GM19395 (cell line): ENCODE results near the gene CHTOP.
A peak's percentile ranks its signal among the peaks of the same experiment; 100 is the strongest.
"Not testable (repeated sequence)": the region's sequence is repeated elsewhere in the genome, so short reads cannot be mapped to it uniquely, and the experiment has no call there.

ENCODE experiments used
- ATAC-seq: cut with Tn5 transposase; IDR thresholded peaks from one replicate; pipeline ENCODE4 v1.9.1; 2021; ENCODE audit warnings: mild to moderate bottlenecking, moderate library complexity; ENCODE audit not compliant: unreplicated experiment

CHTOP gene

DNA sequence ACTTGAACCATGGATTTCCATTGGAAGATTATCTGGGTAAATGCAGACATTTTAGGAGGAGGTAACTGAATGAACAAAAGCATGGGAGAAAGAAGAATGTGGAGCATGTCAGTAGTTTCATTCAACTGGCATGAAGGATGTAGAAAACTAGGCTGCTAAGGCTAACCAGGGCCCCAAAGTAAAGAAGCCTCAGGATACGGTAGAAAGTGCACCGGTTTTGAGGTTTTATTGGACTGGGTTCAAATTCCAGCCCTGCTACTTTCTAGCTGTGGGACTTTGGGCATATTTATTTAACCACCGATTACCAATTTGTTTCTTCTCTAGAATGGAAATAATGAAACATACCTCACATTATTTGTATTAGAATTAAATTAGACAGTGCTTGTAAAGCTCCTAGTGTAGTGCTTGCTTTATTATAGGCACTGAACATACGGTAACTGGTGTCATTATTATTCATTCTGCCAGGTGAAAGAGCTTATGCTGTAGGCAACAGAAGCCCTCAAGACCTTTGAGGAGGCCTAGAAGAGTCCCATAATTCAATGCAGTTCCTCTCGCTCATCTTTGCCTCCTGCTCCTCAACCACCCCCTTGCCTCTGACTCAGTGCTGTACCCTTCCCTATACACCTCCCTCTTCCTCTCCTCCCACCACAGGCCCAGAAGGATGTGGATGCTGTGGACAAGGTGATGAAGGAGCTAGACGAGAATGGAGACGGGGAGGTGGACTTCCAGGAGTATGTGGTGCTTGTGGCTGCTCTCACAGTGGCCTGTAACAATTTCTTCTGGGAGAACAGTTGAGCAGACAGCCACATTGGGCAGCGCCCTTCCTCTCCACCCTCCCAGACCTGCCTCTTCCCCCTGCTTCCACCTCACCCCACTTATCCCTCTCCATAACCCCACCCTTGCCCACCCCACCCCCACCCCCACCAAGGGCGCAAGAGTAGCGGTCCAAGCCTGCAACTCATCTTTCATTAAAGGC, 2.5 kb upstream of the CHTOP start:
- ATAC-seq = no peak

DNA sequence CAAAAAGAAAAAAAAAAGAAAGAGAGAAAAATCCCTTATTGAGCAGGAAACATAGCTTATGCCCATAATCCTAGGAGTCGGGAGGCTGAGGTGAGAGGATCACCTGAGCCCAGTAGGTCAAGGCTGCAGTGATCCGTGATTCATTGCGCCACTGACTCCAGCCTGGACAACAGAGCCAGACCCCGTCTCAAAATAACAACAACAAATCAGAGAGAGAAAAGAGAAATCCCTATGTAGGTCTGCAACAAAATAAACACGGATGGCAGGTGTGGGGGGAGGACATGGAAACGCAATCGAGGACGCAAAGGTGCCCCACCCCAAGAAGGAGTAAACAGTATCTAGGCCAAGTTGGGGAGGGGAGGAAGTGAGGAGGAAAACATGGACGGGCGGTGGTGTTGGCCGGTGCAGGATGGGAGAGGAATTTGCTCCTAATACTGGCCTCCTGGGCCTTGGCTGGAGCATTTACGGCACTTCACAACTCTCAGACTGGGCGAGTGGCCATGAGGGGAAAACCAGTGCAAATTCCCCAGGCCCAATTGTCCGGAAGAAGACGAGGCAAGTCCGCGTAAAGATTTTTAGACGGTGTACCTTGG, 609 bp upstream of the CHTOP start:
- no peak for ATAC-seq

DNA sequence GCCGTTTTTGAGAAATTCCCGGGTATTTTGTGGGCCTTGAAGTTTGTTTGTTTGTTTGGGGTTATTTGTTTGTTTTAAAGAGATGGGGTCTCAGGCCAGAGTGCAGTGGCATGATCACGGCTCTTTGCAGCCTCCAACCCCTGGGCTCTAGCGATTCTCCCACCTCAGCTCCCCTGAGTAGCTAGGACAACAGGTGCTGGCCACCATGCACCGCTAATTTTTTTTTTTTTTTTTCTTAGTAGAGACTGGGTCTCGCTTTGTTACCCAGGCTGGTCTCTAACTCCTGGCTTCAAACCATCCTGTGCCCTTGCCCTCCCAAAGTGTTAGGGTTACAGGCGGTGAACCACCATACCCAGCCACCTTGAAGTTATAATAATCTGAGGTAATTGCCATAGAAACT, 2.0 kb downstream of the CHTOP start:
- no peak for ATAC-seq

DNA sequence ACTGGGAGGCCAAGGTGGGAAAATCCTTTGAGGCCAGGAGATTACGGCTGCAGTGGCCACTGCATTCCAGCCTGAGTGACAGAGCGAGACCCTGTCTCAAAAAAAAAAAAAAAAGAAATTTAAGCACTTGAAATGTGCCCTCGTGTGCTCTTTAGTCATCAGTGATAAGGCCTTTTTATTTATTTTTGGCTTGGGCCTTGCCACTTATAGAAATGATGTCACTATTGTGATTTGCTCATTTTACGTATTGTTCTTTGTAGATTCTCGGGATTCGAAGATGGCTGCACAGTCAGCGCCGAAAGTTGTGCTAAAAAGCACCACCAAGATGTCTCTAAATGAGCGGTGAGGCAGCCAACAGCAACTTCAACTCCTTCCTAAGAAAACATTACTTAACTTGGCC, 2.4 kb downstream of the CHTOP start:
- ATAC-seq = no peak

DNA sequence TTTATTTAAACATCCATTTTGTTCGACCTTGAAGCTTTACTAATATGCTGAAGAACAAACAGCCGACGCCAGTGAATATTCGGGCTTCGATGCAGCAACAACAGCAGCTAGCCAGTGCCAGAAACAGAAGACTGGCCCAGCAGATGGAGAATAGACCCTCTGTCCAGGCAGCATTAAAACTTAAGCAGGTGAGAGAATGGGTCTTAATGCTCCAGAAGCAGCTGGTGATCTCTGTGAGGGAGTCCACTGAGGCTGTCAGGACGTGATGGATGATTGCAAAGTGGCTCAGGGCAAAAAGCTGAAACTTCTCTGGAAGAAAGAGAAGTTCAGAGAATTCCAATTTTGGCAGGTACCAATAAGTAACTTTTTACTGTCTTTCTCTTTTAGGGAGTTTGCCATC, 4.4 kb downstream of the CHTOP start:
- no peak for ATAC-seq

DNA sequence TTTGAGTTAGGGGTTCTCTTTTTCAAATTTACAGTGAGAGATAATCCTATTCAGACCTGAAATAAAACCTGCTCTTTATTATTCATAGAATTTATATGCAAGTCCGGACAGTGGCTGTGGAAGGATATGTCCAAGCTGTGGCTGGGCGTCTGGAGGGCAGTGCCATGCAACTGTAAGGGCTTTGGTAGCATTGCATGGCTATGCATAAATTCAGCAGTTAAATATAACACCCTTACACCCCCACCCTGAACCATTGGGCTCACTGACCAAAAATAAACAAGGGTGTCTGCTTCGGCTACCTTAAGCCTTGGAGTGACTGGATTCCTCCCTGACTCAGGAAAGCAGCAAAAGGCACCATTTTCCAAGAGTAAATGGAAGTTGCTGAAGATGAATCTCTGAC, 5.4 kb downstream of the CHTOP start:
- ATAC-seq = no peak

DNA sequence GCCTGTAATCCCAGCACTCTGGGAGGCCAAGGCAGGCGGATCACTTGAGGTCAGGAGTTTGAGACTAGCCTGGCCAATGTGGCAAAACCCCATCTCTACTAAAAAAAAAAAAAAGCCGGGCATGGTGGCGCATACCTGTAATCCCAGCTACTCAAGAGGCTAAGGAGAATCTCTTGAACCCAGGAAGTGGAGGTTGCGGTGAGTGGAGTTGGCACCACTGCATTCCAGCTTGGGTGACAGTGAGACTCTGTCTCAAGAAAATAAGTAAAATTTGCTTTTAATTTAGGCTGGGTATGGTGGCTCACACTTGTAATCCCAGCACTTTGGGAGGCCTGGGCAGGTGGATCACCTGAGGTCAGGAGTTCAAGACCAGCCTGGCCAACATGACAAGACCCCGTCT, 6.3 kb downstream of the CHTOP start:
- not testable (repeated sequence) for ATAC-seq

DNA sequence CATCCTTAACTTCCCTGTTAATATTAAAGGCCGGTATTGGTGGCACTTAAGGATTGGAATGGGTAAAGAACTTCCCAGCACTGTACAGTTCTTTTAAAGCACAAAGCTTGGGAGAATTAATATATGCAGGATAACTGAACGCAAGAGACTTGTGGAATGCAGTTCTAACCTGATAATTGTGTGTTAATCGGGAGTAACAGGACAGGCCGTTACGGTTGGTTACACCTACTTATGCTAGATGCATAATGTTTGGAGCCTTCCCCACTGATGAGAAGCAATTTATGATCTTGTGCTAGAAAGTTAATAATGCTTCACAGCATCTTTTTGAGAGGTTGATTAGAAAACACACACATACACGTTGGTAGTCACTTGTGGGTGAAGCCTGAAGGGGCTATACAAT, 7.0 kb downstream of the CHTOP start:
- no peak for ATAC-seq

DNA sequence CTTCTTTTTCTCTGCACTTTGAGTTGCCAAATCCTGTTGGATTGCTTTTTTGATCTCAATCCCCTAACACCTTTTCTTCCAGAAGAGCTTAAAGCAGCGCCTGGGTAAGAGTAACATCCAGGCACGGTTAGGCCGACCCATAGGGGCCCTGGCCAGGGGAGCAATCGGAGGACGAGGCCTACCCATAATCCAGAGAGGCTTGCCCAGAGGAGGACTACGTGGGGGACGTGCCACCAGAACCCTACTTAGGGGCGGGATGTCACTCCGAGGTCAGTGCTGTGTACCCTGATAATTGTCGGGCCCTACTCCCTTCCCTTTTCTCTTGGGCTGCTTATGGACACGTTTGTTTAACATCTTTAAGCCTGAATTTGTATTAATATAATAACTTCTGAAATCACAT, 8.3 kb downstream of the CHTOP start:
- no peak for ATAC-seq

DNA sequence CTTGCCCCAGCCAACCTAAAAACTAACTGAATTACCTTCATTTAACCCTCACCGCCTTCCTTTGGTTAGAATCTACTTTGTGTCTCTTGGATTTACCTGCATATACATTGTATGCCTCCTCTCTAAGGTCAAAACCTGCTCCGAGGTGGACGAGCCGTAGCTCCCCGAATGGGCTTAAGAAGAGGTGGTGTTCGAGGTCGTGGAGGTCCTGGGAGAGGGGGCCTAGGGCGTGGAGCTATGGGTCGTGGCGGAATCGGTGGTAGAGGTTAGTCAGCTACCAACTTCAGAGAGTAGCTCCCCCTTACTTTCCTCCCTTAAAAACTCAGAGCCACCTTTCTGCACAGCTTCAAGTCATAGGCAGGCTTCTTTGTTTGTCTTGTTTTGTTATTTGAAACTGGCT, 9.2 kb downstream of the CHTOP start:
- no peak for ATAC-seq

DNA sequence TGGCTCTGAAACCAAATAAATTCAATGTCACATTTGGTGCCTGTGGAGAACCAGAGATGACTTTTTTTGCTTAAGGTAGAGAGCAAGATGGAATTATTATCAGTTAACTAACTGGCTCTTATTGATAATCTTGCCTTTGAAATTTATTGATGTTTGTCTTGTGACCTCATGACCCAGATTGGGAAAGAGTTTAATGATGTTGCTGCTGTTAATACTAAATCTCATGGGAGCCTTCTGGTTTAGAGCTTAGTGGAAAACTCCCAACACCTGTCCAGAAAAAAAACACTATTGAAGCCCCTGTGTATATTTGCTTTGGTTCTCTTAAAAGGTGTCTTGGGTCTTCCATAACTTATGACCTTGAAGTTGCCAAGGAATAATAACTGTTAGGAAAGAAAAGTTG, 9.9 kb downstream of the CHTOP start:
- no peak for ATAC-seq

DNA sequence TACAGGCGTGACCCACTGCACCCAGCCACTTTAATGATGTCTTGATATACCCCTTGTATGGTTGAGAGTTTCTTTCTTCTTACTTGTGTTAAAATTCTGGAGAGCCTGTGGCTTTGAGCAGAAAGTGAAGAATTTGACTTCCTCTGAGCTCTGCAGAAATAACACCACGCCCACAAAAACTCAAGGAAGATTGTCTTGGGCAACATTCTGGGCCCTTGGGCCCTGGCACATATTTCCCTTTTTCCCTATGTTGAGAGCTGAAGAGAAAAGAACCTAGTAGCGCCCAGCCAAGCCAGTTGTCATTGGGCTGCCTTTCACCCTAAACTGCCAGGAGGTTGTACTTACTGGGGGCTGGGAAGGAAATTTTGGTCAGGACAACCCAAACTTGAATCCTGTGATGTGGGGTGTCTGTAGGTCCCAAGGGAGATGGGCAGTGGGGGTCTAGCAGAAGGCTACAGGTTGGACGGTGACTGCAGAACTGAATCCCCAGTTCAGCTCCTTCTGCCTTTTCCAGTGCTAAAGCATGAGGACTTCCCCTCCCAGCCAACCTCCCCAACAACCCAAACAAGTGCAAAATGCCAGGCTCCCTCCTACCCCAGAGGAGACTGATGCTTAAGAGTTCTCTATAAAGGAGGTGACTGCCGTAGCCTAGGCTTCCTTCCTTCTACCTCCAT, 12.9 kb downstream of the CHTOP start:
- no peak for ATAC-seq

DNA sequence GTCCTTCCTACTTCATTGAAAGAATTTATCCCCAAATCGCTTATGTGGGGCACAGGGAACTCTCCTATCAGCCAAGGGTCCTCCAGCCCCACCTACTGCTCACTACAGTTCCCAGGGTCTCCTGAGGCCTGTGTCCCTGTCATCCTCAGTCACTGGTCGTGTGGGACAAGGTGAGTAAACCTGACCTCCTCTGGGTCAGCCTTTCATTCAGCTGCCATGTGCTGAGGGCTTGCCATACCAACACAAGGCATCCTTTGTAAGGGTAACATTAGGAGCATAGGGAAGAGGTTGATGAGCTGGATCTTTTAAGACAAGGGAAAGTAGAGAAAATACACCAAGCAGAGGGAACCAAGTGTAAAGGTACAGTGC, 13.5 kb downstream of the CHTOP start:
- ATAC-seq = no peak

DNA sequence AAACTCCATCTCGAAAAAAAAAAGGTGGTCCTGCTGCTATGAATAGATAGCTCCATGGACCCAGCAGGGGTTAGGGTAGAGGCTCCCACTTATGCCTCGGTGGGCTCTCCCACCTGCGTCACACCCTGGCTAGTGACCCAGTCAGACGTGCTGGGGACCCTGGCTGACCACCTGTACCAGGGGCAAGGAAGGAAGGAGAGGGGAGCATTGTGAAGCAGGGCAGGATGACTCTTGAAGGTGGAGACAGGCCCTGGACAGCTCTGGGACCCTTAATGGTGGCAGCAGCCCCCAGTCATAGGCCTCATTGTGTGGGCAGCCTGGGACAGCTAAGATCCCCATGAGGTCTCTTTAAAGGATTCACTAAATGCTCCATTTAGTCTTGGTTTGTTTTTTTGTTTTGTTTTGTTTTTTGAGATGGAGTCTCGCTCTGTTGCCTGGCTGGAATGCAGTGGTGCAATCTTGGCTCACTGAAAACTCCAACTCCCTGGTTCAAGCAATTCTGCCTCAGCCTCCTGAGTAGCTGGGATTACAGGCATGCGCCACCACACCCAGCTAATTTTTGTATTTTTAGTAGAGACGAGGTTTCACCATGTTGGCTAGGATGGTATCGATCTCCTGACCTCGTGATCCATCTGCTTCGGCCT, 14.3 kb downstream of the CHTOP start:
- no peak for ATAC-seq

DNA sequence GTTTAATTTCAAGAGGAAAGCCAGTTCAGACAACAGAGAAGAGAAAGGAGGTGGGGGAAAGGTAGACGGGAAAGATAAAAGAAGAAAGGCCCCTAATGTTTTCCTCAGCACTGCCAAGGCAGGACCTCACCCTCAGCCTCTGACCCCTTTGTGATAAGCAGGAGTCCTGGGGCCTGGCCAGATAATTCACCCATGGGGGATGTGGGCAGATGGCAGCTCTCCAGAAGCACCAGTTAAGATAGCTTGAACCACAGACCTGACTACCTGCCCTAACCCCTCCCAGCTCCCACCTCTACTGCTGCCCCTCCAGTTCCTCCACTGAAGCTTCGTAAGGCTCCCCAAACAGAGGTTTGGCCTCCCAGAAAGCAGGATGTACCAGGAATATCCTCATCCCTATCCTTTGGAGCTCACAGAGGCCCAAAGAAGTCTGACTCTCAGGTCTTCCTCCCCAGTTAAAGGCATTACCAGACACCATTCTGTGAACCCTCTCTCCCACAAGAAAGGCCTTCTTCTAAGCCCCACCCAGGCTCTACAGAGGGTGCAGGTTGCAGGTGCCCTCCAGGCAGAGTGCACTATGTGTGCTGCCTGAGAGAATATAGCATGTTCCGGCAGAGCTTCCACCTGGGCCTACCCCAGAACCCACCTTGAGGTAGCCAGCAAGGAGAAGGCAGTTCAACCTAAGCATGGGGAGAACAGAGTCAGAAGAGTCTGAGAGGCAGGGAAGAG, 15.4 kb downstream of the CHTOP start:
- ATAC-seq = no peak

DNA sequence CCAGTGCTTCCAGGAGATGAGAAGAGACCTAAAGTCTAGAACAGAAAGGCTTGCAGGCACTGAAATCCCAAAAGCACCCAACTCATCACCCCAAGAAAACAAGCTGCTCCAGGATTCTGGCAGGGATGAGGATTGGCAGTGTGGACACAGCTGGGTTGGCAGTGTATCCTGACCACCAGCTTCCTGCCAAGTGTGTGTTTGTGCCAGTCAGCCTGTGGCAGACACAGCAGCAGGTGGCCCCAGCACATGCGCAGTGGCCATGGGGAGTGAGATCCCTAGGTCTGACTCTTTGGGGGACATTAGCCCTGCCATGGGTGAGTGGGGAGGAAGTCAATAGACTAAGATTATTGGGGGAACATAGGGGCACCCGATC, 16.0 kb downstream of the CHTOP start:
- no peak for ATAC-seq

DNA sequence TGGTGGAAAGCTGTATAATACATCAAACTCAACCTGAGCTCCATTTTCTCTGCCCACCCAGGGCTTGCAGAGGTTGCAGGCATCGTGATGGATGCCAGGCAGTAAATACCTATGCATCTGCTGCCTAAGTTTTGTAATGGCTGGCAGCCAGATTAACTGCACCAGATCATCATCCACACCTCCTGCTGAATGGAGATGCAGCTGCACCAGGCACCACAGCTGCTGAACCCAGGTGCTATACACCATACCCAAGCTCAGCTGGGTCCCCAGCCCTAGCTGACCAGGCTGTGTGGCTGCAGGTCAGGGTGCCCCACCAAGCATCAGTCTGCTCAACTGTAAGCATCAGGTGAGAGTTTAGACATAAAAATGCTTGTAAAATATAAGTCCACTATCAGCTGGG, 17.9 kb downstream of the CHTOP start:
- no peak for ATAC-seq

DNA sequence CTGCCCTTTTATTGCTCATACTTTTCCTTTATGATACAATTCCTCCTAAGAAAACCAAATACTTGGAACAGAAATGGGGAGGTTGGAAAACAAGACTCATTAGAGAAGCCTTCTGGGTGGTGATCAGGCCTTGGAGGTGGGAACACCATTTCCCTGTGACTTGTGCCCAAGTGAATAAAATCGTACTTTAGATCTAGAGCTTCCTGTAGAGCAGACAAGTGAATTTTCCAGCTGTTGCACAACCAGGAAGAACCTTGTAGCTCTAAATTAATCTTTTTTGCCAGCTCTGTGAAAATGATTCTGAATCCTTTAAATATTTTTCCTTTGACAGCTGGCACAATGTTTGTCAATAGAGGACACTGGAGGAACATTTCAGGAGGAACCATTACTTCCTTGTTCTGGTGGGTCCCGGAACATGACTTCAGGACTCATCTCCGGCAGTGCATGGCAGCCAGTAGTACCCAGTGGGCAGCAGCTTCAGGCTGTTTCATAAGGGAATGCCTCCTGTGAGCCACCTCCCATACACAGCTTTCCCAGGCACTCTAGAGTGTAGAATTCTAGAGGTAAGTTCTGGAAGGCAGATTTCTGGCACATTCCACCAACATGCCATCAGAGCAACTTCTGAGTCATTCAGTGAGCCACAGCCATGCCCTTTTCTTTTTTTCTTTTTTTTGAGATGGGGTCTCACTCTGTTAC, 19.1 kb downstream of the CHTOP start:
- no peak for ATAC-seq

DNA sequence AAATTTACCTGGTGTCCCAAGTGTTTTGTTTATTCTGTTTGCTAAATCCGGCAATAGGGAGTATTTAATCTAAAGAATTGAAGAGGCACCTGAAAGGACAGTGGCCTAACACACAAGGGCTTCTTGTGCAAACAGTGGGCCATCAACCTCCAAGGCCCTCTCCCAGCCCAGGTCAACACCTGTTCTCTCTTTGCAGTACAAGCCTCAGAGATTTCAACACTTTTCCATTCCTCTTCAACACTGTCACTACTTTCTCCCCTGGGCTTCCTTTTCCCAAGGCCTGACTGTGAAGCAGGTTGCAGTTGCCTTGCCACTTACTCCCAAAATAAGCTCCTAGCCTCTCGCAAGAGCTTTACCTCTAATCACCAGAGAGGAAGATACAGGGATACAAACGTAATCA, 21.5 kb downstream of the CHTOP start:
- ATAC-seq = no peak

DNA sequence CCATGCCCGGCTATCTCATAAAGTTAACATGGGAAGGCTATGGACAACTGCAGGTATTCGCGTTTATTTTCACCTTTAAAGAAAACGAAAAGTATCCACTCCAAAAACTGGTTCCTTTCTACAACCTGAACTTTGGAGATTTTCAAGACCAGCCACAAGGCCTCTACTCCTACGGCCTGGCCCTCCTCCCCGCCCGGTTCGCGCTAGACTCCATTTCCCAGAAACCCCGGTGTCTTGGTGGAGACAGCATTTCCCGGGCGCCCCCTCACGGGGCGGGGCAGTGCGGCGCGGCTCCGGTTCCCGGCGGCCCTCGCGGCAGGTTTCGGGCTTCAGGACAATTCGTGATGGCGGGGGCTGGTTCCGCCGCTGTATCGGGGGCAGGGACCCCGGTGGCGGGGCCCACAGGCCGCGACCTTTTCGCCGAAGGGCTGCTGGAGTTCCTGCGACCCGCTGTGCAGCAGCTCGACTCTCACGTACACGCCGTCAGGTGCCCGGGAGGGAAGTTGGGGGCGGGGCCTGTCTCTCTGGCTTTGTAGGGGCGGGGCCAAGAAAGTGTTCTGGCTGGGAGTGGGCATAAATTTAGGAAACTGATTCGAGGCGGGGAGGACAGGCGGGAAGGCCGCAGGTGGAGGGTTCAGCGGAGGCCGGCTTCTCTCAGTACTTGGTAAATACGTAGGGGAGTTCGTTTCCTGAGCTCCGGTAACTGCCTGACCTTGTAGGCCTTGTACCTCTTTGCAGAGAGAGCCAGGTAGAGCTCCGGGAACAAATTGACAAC, 24.7 kb downstream of the CHTOP start, which contains the start of gene SNAPIN:
TSS of gene SNAPIN (plus strand) at position 304 of the 775 bp plus-strand sequence. CDS start at position 345, 41 bp downstream.
- peak; percentile 87 for ATAC-seq
